Right cardiac atrium (tissue), 5 donors: ENCODE data around the gene PLA2G4D. TPM values are rescaled to one million over a fixed set of nuclear protein-coding genes. Genes with fewer than 3 reads are reported as not detected.

ENCODE experiments used
- ATAC-seq, 2 donors: fragments of 200-7000 bp; cut with Tn5 transposase; one replicate each; pipeline versions ENCODE4 v1.8.0 to v1.9.1; 2020; ENCODE audit warnings: moderate library complexity in 2 of 2, mild to moderate bottlenecking in 1 of 2
- DNase-seq, 3 donors: peaks; one replicate each; pipeline ENCODE4 v3.0.0-alpha.2; 2020
- H3K27ac ChIP-seq: one replicate; pipeline ENCODE4 v1.5.1; 2013; ENCODE audit warnings: mild to moderate bottlenecking, low read length, control low read depth, moderate library complexity
- H3K27me3 ChIP-seq: one replicate; pipeline ENCODE4 v1.6.1; 2013; ENCODE audit not compliant: control insufficient read depth, insufficient read depth
- H3K4me1 ChIP-seq: one replicate; pipeline ENCODE4 v1.6.1; 2013; ENCODE audit warnings: low read length; ENCODE audit not compliant: control insufficient read depth, insufficient read depth
- H3K4me3 ChIP-seq: one replicate; pipeline ENCODE4 v1.5.1; 2013; ENCODE audit warnings: low read length, control low read depth
- H3K9me3 ChIP-seq: one replicate; pipeline ENCODE4 v1.6.1; 2013; ENCODE audit warnings: low read length; ENCODE audit not compliant: control insufficient read depth
- WGBS: extraction: QIAGEN DNeasy Blood & Tissue Kit; methylation state at CpG from one replicate; pipeline ENCODE4 v1.1.7; 2013; 5-methylcytosine and 5-hydroxymethylcytosine counted together
- intact Hi-C, 4 donors: fragments of 100-400 bp; cut with DNase I; formaldehyde crosslinking; loops; one replicate each; pipeline versions ENCODE4 v1.11.0 to v1.14.0; 2022 to 2023
- polyA plus RNA-seq: library from polyadenylated mRNA; stranded (reverse); fragments of 200-250 nt; gene quantifications from one replicate; pipeline ENCODE4 v1.2.3, GENCODE V29; 2013
- total RNA-seq, 4 donors: library from RNA; stranded (reverse); fragmentation: NEBNext Ultra II Directional; extraction: Animal tissue kit (Norgen Biotek cat#: 25700); gene quantifications; one replicate each; pipeline ENCODE4 v1.2.1, GENCODE V29; 2021
- donor health status: healthy with polysubstance abuse.
- donor health status: DM: no; HTN: yes; CAD: no.
- donor health status: DM: no; HTN: no; CAD: no.
- donor health status: DM: no; HTN: yes; CAD: no; lungs with severe emphysema.
- donor health status: DM: yes; HTN: yes; CAD: no.

Gene PLA2G4D
- total and polyA plus RNA-seq, 5 donors: not detected

DNA sequence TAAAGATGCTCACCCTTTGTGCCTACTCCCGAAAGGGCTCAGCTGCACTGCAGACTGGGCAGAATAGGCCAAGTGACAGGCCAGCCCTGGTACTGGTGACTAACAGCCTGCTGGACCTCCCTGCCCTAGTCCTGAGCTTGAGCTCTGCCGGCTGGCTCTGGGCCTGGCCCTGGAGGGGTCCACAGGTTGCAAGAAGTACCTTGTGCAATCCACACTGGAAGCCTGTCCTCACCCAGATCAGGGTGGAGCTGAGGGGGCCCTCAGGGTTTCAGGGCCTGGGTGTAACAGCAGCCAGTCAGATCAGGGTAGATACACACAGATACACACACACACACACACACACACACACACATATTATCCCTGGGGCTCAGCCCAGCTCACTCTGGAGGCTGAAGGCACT is 27.3 kb upstream of the PLA2G4D start:
- ATAC-seq: peak; percentile 22 to 34
- WGBS: 47% methylated on average over 2 of the region's 2 CpGs
- H3K9me3 ChIP-seq: no peaks in the 10 kb centered on the region
- no peak overlapping the region for H3K27ac ChIP-seq
- H3K4me3 ChIP-seq: no peak overlapping the region
- H3K4me1 ChIP-seq: no peaks in the 10 kb centered on the region
- DNase-seq: no peak
- intact Hi-C loops: no loop called here
- H3K27me3 ChIP-seq: no peaks in the 10 kb centered on the region

DNA sequence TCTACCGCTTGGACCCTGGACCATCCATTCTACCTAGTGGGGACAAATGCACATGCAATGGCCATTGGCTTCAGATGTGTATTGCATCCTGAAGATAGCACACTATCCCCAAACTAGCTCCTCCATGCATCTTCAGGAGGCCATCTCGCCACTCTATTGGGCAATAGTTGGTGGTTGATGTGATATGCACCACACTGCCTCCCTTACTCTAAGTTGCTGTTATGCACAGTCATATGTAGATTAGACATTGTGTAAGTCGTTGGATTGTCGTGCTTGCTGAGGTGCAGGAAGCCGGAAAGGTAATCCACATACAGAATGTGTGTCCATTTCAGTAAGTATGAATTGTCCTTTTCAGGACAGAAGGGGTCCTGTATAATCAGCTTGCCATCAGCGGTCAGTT is 26.7 kb upstream of the PLA2G4D start:
- no peak for DNase-seq
- H3K4me1 ChIP-seq: no peaks in the 10 kb centered on the region
- H3K4me3 ChIP-seq: no peak overlapping the region
- no peaks in the 10 kb centered on the region for H3K27me3 ChIP-seq
- no peak overlapping the region for H3K27ac ChIP-seq
- WGBS: 87% methylated on average over 6 of the region's 6 CpGs
- no peaks in the 10 kb centered on the region for H3K9me3 ChIP-seq
- ATAC-seq: no peak
- intact Hi-C loops: no loop called here

DNA sequence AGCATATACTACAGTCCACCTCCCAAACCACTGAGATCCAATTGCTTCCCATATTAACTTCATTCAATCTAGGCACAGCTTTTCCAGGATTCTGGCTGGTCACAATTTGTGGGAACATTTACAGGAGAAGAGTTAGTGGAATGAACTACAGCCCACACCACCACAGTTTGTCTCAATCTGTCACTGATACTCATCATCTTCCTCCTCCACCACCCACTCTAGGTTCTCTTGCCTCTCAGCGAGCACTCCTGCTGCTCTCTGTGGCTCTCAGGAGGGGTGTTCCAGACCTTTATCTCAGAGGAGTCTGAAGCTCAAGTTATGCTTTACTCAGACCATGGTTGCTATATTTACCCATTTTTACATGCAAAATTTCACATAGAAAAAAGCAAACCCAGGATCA is 25.9 kb upstream of the PLA2G4D start:
- Histone ChIP-seq H3K27ac (no peak overlapping the region), H3K27me3 (no peaks in the 10 kb centered on the region), H3K4me1 (no peaks in the 10 kb centered on the region), H3K4me3 (no peak overlapping the region), H3K9me3 (no peaks in the 10 kb centered on the region)
- no peak for ATAC-seq
- intact Hi-C loops: no loop called here
- DNase-seq: no peak
- WGBS: 87% methylated on average over 1 of the region's 1 CpG

DNA sequence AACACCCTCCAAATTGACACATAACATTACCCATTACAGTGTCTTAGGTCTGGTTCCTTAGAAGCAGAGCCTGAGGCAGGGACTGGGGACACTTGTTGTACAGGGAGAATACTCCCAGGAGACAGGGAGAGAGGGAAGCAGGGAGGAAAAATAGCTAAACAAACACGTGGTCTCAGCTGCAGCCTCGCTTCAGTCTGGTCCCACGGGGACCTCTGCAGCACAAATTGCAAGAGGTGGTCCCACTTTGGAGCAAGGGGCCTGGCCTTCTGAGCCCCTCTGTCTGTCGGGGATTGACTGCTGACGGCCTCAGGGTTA is 25.0 kb upstream of the PLA2G4D start:
- H3K27me3 ChIP-seq: no peaks in the 10 kb centered on the region
- no peaks in the 10 kb centered on the region for H3K4me1 ChIP-seq
- intact Hi-C loops: no loop called here
- no peak for DNase-seq
- no peak overlapping the region for H3K27ac ChIP-seq
- H3K9me3 ChIP-seq: no peaks in the 10 kb centered on the region
- no peak overlapping the region for H3K4me3 ChIP-seq
- ATAC-seq: no peak
- WGBS: 48% methylated on average over 5 of the region's 5 CpGs

DNA sequence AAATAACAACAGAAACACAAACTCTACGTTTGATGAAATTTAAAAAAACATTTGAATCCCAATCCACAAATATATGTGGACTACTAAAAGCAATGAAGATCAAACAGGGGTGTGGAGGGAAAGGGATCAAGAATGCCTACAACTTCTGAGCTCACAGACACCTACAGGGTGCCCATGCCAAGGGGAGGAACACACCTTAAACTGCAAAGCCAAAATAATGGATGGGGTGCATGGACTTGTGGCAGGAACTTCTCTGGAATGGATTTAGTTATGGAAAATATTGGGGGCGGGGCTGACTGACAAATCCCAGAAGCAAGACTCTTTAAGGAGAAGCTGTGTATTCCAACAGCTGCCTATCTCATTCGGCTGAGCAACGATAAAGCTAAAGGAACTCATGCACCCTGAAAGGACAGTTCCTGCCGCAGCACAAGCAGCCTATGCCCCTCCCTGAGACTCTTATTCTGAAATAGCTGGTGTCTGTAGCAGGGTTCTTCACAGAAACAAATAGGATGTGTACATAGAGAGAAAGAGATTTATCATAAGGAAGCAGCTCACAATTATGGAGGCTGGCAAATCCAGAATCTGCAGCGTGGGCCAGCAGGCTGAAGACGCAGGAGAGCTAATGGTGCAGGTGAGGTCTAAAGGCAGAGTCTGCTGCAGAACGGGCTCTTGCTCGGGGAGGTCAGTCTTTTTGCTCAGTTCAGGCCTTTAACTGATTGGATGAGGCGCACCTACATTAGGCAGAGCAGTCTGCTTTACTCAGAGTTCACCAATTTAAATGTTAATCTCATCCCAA is 24.5 kb upstream of the PLA2G4D start:
- 23% methylated on average over 10 of the region's 10 CpGs for WGBS
- intact Hi-C loops: no loop called here
- Histone ChIP-seq H3K4me1 (no peaks in the 10 kb centered on the region), H3K9me3 (no peaks in the 10 kb centered on the region), H3K27ac (no peak overlapping the region), H3K27me3 (no peaks in the 10 kb centered on the region), H3K4me3 (no peak overlapping the region)
- ATAC-seq (peak; percentile 63 to 65), DNase-seq (no peak)

DNA sequence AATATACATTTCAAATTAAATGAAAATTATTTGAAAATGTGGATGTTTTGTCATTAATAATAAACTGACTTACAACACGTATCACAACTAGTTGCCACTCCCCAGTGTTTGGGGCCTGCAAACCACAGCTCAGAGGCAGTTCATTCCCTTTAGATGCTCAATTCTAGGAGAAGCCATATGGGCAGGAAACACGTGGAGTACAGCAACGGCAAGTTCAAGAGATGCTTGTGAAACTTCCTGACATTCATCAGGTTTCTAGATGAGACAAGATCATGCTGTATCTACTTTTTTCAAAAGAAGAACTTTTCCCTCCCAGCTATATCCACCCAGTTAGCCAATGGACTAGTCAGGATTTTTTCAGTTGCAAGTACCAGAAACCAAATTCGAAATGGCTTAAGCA is 17.6 kb upstream of the PLA2G4D start:
- WGBS: 62% methylated on average over 4 of the region's 4 CpGs
- H3K4me1 ChIP-seq: no peaks in the 10 kb centered on the region
- no peak for ATAC-seq

DNA sequence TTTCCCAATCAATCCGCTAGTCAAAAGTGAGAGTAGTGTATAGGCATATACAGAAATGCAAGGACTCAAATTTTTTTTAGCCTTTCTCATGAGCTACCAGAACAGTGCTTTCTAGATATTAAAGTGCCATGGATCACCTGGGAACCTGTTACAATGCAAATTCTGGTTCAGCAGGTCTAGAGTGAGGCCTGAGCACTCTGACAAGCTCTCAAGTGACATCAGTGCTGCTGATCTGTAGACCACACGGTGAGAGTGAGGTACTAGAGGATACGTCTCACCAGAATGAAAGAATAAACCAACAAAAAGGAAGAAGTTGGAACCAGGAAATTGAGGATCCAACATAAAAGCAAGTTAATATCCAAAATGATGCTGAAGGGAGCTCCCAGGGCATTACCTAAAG is 16.0 kb upstream of the PLA2G4D start:
- H3K9me3 ChIP-seq: no peaks in the 10 kb centered on the region
- intact Hi-C loops: no loop called here
- no peaks in the 10 kb centered on the region for H3K27me3 ChIP-seq
- WGBS: 69% methylated on average over 3 of the region's 3 CpGs
- H3K4me3 ChIP-seq: no peak overlapping the region
- DNase-seq (no peak), ATAC-seq (no peak)
- no peak overlapping the region for H3K27ac ChIP-seq
- H3K4me1 ChIP-seq: no peaks in the 10 kb centered on the region

More for the DNA sequence above, 17.6 kb upstream of the PLA2G4D start:
- Histone ChIP-seq H3K27ac (no peak overlapping the region), H3K27me3 (no peaks in the 10 kb centered on the region), H3K4me3 (no peak overlapping the region), H3K9me3 (no peaks in the 10 kb centered on the region)
- DNase-seq: no peak
- intact Hi-C loops: no loop called here

DNA sequence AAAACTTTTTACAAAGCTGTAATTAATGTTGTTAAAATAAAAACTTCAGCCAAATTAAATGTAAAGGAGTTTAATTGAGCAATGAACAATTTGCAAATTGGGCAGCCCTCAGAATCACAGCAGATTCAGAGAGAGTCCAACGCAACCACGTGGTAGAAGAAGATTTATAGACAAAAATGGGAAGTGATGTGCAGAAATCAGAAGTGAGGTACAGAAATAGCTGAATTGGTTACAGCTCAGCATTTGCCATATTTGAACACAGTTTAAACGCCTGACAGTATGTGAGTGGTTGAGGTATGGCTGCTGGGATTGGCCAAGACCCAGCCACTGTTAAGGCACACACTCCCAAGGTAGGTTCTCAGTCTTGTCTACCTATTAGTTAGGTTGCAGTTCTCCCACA is 14.4 kb upstream of the PLA2G4D start:
- no peaks in the 10 kb centered on the region for H3K9me3 ChIP-seq
- intact Hi-C loops: no loop called here
- 77% methylated on average over 3 of the region's 3 CpGs for WGBS
- ATAC-seq: no peak
- no peak overlapping the region for H3K4me3 ChIP-seq
- no peak overlapping the region for H3K27ac ChIP-seq
- H3K27me3 ChIP-seq: no peaks in the 10 kb centered on the region
- DNase-seq: no peak
- H3K4me1 ChIP-seq: no peaks in the 10 kb centered on the region

DNA sequence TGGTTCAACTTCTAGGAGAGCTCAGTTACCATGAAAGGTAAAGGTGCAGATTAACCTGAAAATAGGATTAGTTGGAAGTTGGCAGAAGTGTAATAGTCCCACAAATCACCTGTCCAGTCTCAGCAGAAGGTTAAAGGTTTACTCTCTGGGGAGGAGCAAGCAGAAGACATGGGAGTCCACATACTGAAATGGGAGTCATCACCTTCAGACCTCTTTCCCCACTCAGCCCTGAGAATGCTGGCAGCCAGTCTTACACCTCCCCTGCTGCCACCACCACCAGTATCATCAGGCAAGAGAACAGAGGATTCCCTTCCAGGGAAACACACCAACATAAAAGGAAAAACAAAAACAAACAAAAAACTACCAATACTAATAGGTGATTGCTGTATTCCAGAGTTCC is 13.8 kb upstream of the PLA2G4D start:
- no peaks in the 10 kb centered on the region for H3K27me3 ChIP-seq

DNA sequence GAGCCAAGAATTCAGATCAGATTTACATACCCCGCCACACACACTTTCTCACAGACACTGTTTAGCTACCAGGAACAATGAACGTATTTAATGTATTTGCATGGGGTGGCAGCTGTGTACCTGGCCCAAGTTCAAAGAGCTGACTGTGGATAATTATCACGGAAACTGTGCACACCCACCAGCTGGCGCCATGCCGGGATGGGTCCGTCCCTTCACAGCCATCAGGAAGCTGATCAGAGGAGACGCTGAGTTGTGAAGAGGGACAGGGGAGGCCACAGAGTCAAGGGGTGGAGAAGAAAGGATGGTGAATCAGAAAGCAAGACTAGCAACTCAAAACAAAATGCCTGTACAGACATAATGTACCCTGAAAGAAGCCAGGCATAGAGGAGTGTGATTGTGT is 13.1 kb upstream of the PLA2G4D start:
- H3K27ac ChIP-seq: no peak overlapping the region
- H3K9me3 ChIP-seq: no peaks in the 10 kb centered on the region
- DNase-seq: no peak
- no peaks in the 10 kb centered on the region for H3K4me1 ChIP-seq
- 37% methylated on average over 7 of the region's 7 CpGs for WGBS
- no peak overlapping the region for H3K4me3 ChIP-seq
- peak in 1 of 2 donors; percentile 41 for ATAC-seq
- H3K27me3 ChIP-seq: no peaks in the 10 kb centered on the region
- intact Hi-C loops: no loop called here

More for the DNA sequence above, 13.8 kb upstream of the PLA2G4D start:
- ATAC-seq (no peak), DNase-seq (no peak)
- no peak overlapping the region for H3K4me3 ChIP-seq
- H3K9me3 ChIP-seq: no peaks in the 10 kb centered on the region
- intact Hi-C loops: no loop called here
- H3K27ac ChIP-seq: no peak overlapping the region
- no peaks in the 10 kb centered on the region for H3K4me1 ChIP-seq

DNA sequence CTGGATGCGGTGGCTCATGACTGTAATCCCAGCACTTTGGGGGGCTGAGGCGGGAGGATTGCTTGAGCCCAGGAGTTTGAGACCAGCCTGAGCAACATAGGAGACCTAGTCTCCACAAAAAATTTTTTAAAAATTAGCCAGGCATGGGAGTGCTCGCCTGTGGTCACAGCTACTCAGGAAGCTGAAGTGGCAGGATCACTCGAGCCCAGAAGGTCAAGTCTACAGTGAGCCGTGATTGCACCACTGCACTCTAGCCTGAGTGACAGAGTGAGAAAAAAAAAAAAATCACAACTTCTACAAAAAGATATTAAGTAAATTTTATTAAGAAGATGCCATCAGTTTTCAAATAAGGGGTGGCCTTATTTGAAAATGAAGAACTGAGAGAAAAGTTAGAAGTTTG is 11.9 kb upstream of the PLA2G4D start:
- Histone ChIP-seq H3K9me3 (no peaks in the 10 kb centered on the region), H3K4me3 (no peak overlapping the region), H3K27ac (no peak overlapping the region), H3K27me3 (no peaks in the 10 kb centered on the region), H3K4me1 (no peaks in the 10 kb centered on the region)
- ATAC-seq (no peak), DNase-seq (no peak)
- WGBS: 68% methylated on average over 5 of the region's 5 CpGs
- intact Hi-C loops: no loop called here
